NK-92 (cell line): ENCODE data around the gene NT5C.
"Not testable (repeated sequence)": the region's sequence is repeated elsewhere in the genome, so short reads cannot be mapped to it uniquely, and the experiment has no call there.

Experiments
- DNase-seq: peaks from one replicate; lab custom pipeline; 2025; ENCODE audit not compliant: unreplicated experiment; lab: John Stamatoyannopoulos, UW

Gene NT5C

GRCh38 chr17:75144816-75145512, 13.4 kb upstream of the NT5C start:
- no peak for DNase-seq

GRCh38 chr17:75142236-75142971, 10.9 kb upstream of the NT5C start:
- DNase-seq: no peak

DNA sequence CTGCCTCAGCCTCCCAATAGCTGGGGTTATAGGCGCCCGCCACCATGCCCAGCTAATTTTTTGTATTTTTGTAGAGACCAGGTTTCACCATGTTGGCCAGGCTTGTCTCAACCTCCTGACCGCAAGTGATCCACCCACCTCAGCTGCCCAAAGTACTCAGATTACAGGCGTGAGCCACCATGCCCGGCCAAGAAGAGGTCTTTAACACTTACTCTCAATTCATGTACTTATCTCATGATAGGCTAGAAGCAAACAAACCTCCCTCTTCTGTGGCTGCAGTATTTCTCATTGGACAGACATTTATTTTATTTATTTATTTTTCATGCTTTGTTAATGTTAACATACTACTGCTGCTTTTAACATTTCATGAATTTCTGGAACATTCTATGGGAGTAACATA, 7.0 kb upstream of the NT5C start:
- no peak for DNase-seq

DNA sequence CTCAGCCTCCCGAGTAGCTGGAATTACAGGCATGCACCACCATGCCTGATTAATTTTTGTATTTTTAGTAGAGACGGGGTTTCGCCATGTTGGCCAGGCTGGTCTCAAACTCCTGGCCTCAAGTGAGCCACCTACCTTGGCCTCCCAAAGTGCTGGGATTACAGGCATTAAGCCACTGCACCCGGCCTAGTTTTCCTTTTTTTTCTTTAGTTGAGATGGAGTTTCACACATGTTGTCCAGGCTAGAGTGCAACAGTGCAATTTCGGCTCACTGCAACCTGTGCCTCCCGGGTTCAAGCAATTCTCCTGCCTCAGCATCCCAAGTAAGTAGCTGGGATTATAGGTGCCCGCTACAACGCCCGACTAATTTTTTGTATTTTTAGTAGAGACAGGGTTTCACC, 6.2 kb upstream of the NT5C start:
- DNase-seq: not testable (repeated sequence)

DNA sequence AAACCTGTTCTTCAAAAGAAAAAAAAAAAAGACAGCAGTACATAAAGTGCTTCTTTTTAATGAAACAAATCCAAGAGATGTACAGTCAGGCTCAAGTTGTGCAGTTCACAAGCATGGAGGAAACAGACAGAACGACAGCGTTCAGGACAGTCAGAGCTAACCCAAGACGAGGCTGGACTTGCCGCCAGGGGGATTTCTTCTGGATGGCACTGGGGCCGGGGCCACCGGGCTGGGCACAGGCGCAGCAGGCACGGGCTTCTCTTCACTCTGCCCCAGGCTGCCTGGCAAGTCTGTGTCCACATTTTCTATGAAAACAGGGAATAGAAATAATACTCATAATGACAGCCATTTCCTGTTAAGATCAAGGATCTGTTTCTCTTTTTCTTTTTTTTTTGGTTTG, 4.4 kb upstream of the NT5C start:
- DNase-seq: no peak

GRCh38 chr17:75135452-75135851, 3.9 kb upstream of the NT5C start:
- no peak for DNase-seq

DNA sequence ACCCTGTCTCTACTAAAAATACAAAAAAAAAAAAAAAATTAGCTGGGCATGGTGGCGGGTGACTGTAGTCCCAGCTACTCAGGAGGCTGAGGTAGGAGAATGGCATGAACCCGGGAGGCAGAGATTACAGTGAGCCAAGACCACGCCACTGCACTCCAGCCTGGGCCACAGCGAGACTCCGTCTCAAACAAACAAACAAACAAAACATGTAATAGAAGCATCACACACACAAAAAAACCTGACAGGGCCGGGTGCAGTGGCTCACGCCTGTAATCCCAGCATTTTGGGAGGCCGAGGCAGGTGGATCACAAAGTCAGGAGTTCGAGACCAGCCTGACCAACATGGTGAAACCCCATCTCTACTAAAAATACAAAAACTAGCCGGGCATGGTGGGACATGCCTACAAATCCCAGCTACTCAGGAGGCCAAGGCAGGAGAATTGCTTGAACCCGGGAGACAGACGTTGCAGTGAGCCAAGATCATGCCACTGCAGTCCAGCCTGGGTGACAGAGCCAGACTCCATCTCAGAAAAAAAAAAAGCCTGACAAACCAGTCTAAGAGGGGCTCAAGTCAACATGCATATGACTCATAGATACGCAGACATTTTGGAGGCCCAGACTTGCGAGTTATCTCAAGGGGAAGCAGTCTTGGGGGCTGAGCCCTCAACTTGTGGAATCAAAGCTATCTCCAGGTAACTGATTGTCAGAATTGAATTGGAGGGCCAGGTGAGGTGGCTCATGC, 2.2 kb upstream of the NT5C start:
- not testable (repeated sequence) for DNase-seq

DNA sequence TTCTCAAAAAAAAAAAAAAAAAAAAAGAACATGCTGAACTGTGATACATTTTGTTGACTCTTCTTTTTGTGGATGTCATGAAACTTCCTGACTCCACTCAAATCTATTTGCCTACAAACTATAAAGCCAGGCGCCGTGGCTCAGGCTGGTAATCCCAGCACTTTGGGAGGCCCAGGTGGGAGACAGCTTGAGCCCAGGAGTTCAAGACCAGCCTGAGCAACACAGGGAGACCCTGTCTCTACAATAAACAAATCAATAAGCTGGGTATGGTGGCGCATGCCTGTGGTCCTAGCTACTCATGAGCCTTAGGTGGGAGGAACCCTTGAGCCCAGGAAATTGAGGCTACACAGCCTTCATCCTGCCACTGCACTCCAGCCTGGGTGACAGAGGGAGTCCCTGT, 1.5 kb upstream of the NT5C start:
- no peak for DNase-seq

DNA sequence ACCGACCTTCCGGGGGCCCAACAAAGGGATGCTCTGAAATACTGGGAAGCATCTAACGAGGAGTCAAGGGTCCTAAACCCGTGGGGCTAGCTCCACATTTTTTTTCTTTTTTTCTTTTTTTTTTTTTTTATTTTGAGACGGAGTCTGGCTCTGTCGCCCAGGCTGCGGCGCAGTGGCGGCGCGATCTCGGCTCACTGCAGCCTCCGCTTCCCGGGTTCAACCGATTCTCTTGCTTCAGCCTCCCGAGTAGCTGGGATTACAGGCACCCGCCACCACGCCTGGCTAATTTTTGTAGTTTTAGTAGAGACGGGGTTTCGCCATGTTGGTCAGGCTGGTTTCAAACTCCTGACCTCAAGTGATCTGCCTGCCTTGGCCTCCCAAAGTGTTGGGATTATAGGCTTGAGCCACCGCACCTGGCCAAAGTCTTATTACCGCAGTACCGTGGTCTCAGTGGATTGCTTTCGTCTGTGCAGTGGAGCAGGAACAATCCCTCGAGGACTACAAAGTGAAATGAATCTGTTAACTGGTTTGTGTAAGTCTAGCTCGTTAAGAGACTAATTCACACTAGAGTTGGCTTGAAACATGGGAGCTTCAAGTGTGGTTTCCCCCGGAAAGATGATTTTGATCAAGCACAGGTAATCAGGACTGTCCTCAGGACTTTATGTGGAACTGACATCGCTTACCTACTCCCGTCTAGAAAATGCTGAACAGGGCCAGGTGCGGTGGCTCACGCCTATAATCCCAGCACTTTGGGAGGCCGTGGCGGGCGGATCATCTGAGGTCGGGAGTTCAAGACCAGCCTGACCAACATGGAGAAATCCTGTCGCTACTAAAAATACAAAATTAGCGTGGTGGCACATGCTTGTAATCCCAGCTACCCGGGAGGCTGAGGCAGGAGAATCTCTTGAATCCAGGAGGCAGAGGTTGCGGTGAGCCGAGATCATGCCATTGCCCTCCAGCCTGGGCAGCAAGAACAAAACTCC, 767 bp upstream of the NT5C start:
- not testable (repeated sequence) for DNase-seq

DNA sequence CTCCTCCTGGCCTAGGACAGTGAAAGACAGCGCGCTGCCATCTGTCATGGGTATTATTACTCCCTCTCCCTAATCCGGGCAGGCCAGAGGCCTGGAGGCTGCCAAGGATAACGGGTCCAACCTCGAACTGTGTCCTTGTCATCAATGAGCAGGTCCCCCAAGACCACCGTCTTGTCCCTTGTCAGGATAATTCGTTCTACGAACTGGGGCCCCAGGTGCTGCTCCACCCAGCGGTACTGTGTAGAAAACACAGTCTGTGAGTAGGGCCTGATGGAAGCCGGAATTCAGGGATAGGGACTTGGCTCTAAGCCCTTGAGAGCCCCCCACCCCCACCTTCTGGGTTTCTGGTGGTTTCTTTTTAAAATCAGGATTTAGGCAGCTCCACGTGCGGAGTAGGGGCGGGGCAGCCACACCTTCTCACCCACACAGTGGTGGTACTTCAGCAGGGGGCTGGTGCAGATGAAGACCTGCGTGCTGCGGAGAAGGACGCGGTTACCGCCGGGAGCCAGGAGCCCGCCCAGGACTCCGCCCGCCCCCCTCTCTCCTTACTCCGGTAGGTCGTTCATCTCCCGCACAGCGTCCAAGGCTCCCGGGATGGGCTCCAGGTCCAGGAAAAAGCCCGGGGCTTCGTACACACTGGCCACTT, 787 bp downstream of the NT5C start:
- no peak for DNase-seq

- DNase-seq: no peak
These were observed 1.4 kb downstream of the NT5C start for GRCh38 chr17:75130059-75130631.

GRCh38 chr17:75129576-75129975, 2.0 kb downstream of the NT5C start:
- no peak for DNase-seq

- DNase-seq: no peak
These were observed 2.6 kb downstream of the NT5C start for GRCh38 chr17:75128694-75129505.

GRCh38 chr17:75127936-75128335, 3.6 kb downstream of the NT5C start:
- DNase-seq: not testable (repeated sequence)

DNA sequence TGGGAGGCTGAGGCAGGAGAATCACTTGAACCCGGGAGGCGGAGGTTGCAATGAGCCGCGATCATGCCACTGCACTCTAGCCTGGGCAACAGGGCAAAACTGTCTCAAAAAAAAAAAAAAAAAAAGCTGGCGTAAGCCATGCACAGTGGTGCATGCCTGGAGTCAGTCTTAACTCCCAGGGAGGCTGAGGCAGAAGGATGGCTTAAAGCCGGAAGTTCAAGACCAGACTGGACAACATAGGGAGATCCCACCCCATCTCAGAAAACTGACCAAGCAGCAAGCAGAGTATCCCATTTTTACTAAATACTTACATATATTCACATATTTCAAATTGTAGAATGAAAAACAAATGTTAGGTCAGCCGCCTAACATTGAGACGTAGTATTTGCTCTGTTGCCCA, 4.6 kb downstream of the NT5C start:
- no peak for DNase-seq

- no peak for DNase-seq
These were observed 5.6 kb downstream of the NT5C start for GRCh38 chr17:75125984-75126383.

DNA sequence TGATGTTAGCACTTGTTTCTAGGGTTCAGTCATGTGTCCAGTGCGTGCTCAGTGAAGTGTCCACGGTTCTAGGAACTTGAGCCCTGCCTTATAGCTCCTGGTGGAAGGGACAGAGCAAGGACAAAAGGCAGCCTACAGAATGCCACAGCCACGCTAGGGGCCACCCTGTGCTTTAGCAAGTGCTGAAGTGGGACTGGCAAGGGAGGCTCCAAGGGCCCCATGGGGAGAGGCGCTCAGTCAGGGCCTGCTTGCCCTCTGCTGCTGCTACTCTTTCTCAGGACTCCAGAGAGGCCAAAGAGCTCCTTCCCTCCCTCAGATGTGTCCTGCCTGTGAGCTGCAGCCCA, 6.8 kb downstream of the NT5C start:
- DNase-seq: no peak

- no peak for DNase-seq
These were observed 7.3 kb downstream of the NT5C start for GRCh38 chr17:75124041-75124818.

DNA sequence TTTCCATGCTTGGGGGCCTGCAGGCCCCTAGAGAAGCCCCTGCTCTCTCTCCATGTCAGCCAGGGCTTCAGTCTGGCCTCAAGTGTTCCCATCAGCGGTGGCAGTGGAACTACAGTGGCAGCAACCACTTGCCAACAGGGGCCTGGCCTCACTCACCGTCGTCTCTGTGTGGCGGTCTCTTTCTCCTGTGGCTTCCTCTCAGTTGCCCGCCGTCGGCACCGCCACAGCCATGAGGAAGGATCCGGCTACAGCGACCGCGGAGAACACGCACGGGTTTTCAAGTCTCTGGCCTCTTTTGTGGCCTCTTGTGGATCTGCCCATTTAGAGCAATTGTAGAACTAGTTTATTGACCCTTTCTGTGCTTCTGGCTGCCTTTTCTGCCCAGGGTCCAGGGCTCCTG, 13.2 kb downstream of the NT5C start:
- no peak for DNase-seq
